Neural crest cell (in vitro differentiated cells): ENCODE data around the gene RGS11. TPM values are rescaled to one million over a fixed set of nuclear protein-coding genes. Genes with fewer than 3 reads are reported as not detected.
"Not testable (repeated sequence)": the region's sequence is repeated elsewhere in the genome, so short reads cannot be mapped to it uniquely, and the experiment has no call there.

ENCODE experiments used
- DNase-seq: peaks from one replicate; pipeline ENCODE4 v3.0.0; 2021; ENCODE audit warnings: low read depth, mixed read lengths, low spot score
- H3K27ac Mint-ChIP-seq: one replicate; pipeline ENCODE4 v1.8.0; 2021; ENCODE audit warnings: mild to moderate bottlenecking, mixed read lengths; ENCODE audit not compliant: unreplicated experiment
- H3K27me3 Mint-ChIP-seq: 2 replicates; pipeline ENCODE4 v1.8.0; 2021; ENCODE audit warnings: low read depth, mild to moderate bottlenecking, mixed read lengths
- H3K36me3 Mint-ChIP-seq: 2 replicates; pipeline ENCODE4 v1.8.0; 2021; ENCODE audit warnings: low read depth, mild to moderate bottlenecking, mixed read lengths
- H3K4me1 Mint-ChIP-seq: 2 replicates; pipeline ENCODE4 v1.8.0; 2021; ENCODE audit warnings: mixed read lengths
- H3K4me3 Mint-ChIP-seq: one replicate; pipeline ENCODE4 v1.8.0; 2021; ENCODE audit warnings: mild to moderate bottlenecking, mixed read lengths
- H3K9me3 Mint-ChIP-seq: 2 replicates; pipeline ENCODE4 v1.8.0; 2021; ENCODE audit warnings: mixed read lengths
- total RNA-seq: library from RNA; stranded (reverse); gene quantifications from 2 replicates; pipeline ENCODE4 v1.2.1, GENCODE V29; 2021
- TF ChIP-seq, protein P1 (sequence below): fragments of 200-600 bp; sonication (generic); conservative IDR thresholded peaks from 2 replicates; pipeline ENCODE4 v1.5.0; 2021; ENCODE audit warnings: antibody characterized with exemption, mild to moderate bottlenecking

RGS11 gene
- total RNA-seq, 1 donor from 2014 or later = 2.8 TPM

GRCh38 chr16:259226-259625, 16.5 kb downstream of the RGS11 start:
- Mint-ChIP-seq H3K36me3 (peaks cover 6% of the 10 kb centered on the region), H3K27me3 (no peaks in the 10 kb centered on the region), H3K9me3 (no peaks in the 10 kb centered on the region), H3K4me3 (no peak overlapping the region), H3K27ac (no peak overlapping the region), H3K4me1 (no peaks in the 10 kb centered on the region)
- TF ChIP-seq, protein P1, sequence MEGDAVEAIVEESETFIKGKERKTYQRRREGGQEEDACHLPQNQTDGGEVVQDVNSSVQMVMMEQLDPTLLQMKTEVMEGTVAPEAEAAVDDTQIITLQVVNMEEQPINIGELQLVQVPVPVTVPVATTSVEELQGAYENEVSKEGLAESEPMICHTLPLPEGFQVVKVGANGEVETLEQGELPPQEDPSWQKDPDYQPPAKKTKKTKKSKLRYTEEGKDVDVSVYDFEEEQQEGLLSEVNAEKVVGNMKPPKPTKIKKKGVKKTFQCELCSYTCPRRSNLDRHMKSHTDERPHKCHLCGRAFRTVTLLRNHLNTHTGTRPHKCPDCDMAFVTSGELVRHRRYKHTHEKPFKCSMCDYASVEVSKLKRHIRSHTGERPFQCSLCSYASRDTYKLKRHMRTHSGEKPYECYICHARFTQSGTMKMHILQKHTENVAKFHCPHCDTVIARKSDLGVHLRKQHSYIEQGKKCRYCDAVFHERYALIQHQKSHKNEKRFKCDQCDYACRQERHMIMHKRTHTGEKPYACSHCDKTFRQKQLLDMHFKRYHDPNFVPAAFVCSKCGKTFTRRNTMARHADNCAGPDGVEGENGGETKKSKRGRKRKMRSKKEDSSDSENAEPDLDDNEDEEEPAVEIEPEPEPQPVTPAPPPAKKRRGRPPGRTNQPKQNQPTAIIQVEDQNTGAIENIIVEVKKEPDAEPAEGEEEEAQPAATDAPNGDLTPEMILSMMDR = no peak
- no peak for DNase-seq

DNA sequence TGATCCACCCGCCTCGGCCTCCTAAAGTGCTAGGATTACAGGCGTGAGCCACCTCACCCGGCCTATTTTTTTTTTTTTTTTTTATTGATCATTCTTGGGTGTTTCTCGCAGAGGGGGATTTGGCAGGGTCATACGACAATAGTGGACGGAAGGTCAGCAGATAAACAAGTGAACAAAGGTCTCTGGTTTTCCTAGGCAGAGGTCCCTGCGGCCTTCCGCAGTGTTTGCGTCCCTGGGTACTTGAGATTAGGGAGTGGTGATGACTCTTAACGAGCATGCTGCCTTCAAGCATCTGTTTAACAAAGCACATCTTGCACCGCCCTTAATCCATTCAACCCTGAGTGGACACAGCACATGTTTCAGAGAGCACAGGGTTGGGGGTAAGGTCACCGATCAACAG, 17.7 kb downstream of the RGS11 start:
- not testable (repeated sequence) for DNase-seq, H3K27me3 Mint-ChIP-seq, H3K4me1 Mint-ChIP-seq, H3K36me3 Mint-ChIP-seq, H3K4me3 Mint-ChIP-seq, H3K27ac Mint-ChIP-seq, H3K9me3 Mint-ChIP-seq

DNA sequence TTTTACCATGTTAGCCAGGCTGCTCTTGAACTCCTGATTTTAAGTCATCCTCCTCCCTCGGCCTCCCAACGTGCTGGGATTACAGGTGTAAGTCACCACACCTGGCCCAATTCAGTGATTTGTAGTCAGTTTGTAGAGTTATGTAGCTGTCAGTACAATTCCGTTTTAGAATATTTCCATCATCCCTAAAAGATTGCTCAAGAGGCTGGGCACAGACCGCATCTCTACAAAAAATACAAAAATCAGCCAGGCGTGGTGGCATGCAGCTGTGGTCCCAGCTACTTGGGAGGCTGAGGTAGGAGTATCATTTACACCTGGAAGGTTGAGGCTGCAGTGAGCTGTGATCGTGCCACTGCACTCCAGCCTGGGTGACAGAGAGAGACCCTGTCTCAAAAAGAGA, 20.6 kb downstream of the RGS11 start:
- no peaks in the 10 kb centered on the region for H3K27me3 Mint-ChIP-seq
- no peaks in the 10 kb centered on the region for H3K9me3 Mint-ChIP-seq
- H3K27ac Mint-ChIP-seq = no peak overlapping the region
- no peak overlapping the region for H3K4me3 Mint-ChIP-seq
- peaks cover 8% of the 10 kb centered on the region for H3K36me3 Mint-ChIP-seq
- no peak for DNase-seq
- H3K4me1 Mint-ChIP-seq = no peaks in the 10 kb centered on the region
- TF ChIP-seq, protein P1 = no peak

DNA sequence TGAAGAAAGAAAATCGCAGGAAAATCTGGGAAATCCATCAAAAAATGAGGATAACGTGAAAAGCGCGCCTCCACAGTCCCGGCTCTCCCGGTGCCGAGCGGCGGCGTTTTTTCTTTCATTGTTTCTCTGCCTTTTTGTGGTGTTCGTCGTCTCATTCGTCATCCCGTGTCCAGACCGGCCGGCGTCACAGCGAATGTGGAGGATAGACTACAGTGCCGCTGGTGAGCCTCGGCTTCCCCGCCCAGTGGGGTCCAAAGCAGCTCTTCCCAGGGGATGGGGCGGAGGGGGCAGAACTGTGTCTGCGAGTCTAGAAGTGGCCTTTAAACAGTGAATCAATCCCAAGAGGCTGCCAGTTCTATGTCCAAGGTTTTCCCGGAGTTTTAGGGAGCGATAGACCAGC, 21.3 kb downstream of the RGS11 start:
- Mint-ChIP-seq H3K4me3 (no peak overlapping the region), H3K27ac (no peak overlapping the region), H3K36me3 (peaks cover 9% of the 10 kb centered on the region), H3K27me3 (no peaks in the 10 kb centered on the region), H3K9me3 (no peaks in the 10 kb centered on the region), H3K4me1 (no peaks in the 10 kb centered on the region)
- no peak for DNase-seq
- TF ChIP-seq, protein P1 = no peak

GRCh38 chr16:253833-254232, 21.9 kb downstream of the RGS11 start:
- no peak for DNase-seq
- Mint-ChIP-seq H3K4me1 (no peaks in the 10 kb centered on the region), H3K27me3 (no peaks in the 10 kb centered on the region), H3K27ac (no peak overlapping the region), H3K9me3 (no peaks in the 10 kb centered on the region), H3K4me3 (no peak overlapping the region), H3K36me3 (peaks cover 9% of the 10 kb centered on the region)
- TF ChIP-seq, protein P1 = no peak

GRCh38 chr16:252366-253337, 23.1 kb downstream of the RGS11 start:
- H3K36me3 Mint-ChIP-seq = peaks cover 9% of the 10 kb centered on the region
- no peaks in the 10 kb centered on the region for H3K9me3 Mint-ChIP-seq
- peak overlapping the region; percentile 35 for H3K27ac Mint-ChIP-seq
- H3K4me3 Mint-ChIP-seq = no peak overlapping the region
- no peaks in the 10 kb centered on the region for H3K27me3 Mint-ChIP-seq
- no peak for DNase-seq
- TF ChIP-seq, protein P1 = no peak
- peaks cover 3% of the 10 kb centered on the region for H3K4me1 Mint-ChIP-seq
